ENCODE measurements around the gene TPGS1. TPM values are rescaled to one million over a fixed set of nuclear protein-coding genes. Genes with fewer than 3 reads are reported as not detected.

TPGS1 gene
- total RNA-seq, 2 donors from 2014 or later = 34.5 to 62.0 TPM

- Histone ChIP-seq H3K4me1 (peaks cover 37% of the 10 kb centered on the region), H3K36me3 (replicated peaks in 1 of 2; ENCODE audit: insufficient read depth in 1 of 2, low read depth in 2 of 2) (peaks cover 0 to 16% of the 10 kb centered on the region in 2 donors), H3K27me3 (no peaks in the 10 kb centered on the region), H3K27ac (peak overlapping the region; percentile 68 to 91 (median 88)), H3K9me3 (no peaks in the 10 kb centered on the region), H3K4me3 (peak overlapping the region in 1 of 2 donors; percentile 97)
- WGBS, 2 donors = 25 to 47% methylated on average over 2 to 25 of the region's 25 CpGs
- intact Hi-C loops (cut with DNase I) = no loop called here
- TF ChIP-seq, protein P1, sequence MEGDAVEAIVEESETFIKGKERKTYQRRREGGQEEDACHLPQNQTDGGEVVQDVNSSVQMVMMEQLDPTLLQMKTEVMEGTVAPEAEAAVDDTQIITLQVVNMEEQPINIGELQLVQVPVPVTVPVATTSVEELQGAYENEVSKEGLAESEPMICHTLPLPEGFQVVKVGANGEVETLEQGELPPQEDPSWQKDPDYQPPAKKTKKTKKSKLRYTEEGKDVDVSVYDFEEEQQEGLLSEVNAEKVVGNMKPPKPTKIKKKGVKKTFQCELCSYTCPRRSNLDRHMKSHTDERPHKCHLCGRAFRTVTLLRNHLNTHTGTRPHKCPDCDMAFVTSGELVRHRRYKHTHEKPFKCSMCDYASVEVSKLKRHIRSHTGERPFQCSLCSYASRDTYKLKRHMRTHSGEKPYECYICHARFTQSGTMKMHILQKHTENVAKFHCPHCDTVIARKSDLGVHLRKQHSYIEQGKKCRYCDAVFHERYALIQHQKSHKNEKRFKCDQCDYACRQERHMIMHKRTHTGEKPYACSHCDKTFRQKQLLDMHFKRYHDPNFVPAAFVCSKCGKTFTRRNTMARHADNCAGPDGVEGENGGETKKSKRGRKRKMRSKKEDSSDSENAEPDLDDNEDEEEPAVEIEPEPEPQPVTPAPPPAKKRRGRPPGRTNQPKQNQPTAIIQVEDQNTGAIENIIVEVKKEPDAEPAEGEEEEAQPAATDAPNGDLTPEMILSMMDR (IDR thresholded peaks at IDR 0.05) = no peak
- TF ChIP-seq POLR2A (IDR thresholded peaks at IDR 0.05) = no peak
- DNase-seq (no peak), ATAC-seq (no peak)
These were observed 26.2 kb downstream of the TPGS1 start for GRCh38 chr19:533364-534058.

- Histone ChIP-seq H3K4me1 (peaks cover 37% of the 10 kb centered on the region), H3K36me3 (replicated peaks in 1 of 2; ENCODE audit: insufficient read depth in 1 of 2, low read depth in 2 of 2) (peaks cover 0 to 21% of the 10 kb centered on the region in 2 donors), H3K4me3 (no peak overlapping the region), H3K9me3 (no peaks in the 10 kb centered on the region), H3K27me3 (no peaks in the 10 kb centered on the region), H3K27ac (peak overlapping the region in 3 of 4 donors; percentile 87 to 91 (median 88))
- DNase-seq (no peak), ATAC-seq (no peak)
- TF ChIP-seq, protein P1 (IDR thresholded peaks at IDR 0.05) = no peak
- TF ChIP-seq POLR2A (IDR thresholded peaks at IDR 0.05) = no peak
- WGBS, 2 donors = 63 to 74% methylated on average over 8 of the region's 14 CpGs
- intact Hi-C loops (cut with DNase I) = no loop called here
These were observed 26.8 kb downstream of the TPGS1 start for GRCh38 chr19:534088-534487.

GRCh38 chr19:535017-535835 is 27.9 kb downstream of the TPGS1 start:
- intact Hi-C loops (cut with DNase I) = no loop called here
- no peak for ATAC-seq
- 46 to 56% methylated on average over 8 to 16 of the region's 16 CpGs for WGBS, 2 donors
- DNase-seq = peak; percentile 47 to 67 (median 66)
- H3K27me3 ChIP-seq = no peaks in the 10 kb centered on the region
- no peak for TF ChIP-seq POLR2A (IDR thresholded peaks at IDR 0.05)
- TF ChIP-seq, protein P1 (IDR thresholded peaks at IDR 0.05) = peak in 1 of 7 experiments; percentile 7
- H3K9me3 ChIP-seq = no peaks in the 10 kb centered on the region
- peaks cover 0 to 25% of the 10 kb centered on the region in 2 donors for H3K36me3 ChIP-seq (replicated peaks in 1 of 2; ENCODE audit: insufficient read depth in 1 of 2, low read depth in 2 of 2)
- H3K4me3 ChIP-seq = no peak overlapping the region
- peaks cover 36% of the 10 kb centered on the region for H3K4me1 ChIP-seq
- H3K27ac ChIP-seq = peak overlapping the region in 2 of 4 donors; percentile 35 to 36

- no peaks in the 10 kb centered on the region for H3K9me3 ChIP-seq
- no peaks in the 10 kb centered on the region for H3K27me3 ChIP-seq
- WGBS, 2 donors = 90 to 91% methylated on average over 11 to 52 of the region's 55 CpGs
- no peak for TF ChIP-seq POLR2A (IDR thresholded peaks at IDR 0.05)
- TF ChIP-seq, protein P1 (IDR thresholded peaks at IDR 0.05) = no peak
- DNase-seq (no peak), ATAC-seq (no peak)
- no peak overlapping the region for H3K4me3 ChIP-seq
- no peak overlapping the region for H3K27ac ChIP-seq
- peaks cover 0 to 25% of the 10 kb centered on the region in 2 donors for H3K36me3 ChIP-seq (replicated peaks in 1 of 2; ENCODE audit: insufficient read depth in 1 of 2, low read depth in 2 of 2)
- peaks cover 29% of the 10 kb centered on the region for H3K4me1 ChIP-seq
- intact Hi-C loops (cut with DNase I) = no loop called here
These were observed 29.0 kb downstream of the TPGS1 start for GRCh38 chr19:536031-536880.

All from body of pancreas (tissue), 4 donors.